ENCODE measurements around the gene TSC22D1.

TSC22D1 gene

GRCh38 chr13:44400736-44401135 is 175.4 kb downstream of the TSC22D1 start:
- no peak for DNase-seq

GRCh38 chr13:44399074-44399473 is 177.1 kb downstream of the TSC22D1 start:
- DNase-seq: peak; percentile 74

- DNase-seq: peak; percentile 42
These were observed 177.5 kb downstream of the TSC22D1 start for GRCh38 chr13:44398606-44399005.

- DNase-seq: no peak
These were observed 178.3 kb downstream of the TSC22D1 start for GRCh38 chr13:44397766-44398223.

GRCh38 chr13:44396701-44397580 is 179.2 kb downstream of the TSC22D1 start:
- no peak for DNase-seq

GRCh38 chr13:44395976-44396694 is 180.0 kb downstream of the TSC22D1 start:
- no peak for DNase-seq

- DNase-seq: no peak
These were observed 181.5 kb downstream of the TSC22D1 start for GRCh38 chr13:44394658-44395057.

- no peak for DNase-seq
These were observed 182.7 kb downstream of the TSC22D1 start for GRCh38 chr13:44393391-44393790.

- no peak for DNase-seq
These were observed 186.3 kb downstream of the TSC22D1 start for GRCh38 chr13:44389876-44390275.

GRCh38 chr13:44389060-44389666 is 187.0 kb downstream of the TSC22D1 start:
- no peak for DNase-seq

GRCh38 chr13:44388427-44389059 is 187.6 kb downstream of the TSC22D1 start:
- DNase-seq: no peak

- no peak for DNase-seq
These were observed 189.1 kb downstream of the TSC22D1 start for GRCh38 chr13:44386913-44387556.

- DNase-seq: no peak
These were observed 190.3 kb downstream of the TSC22D1 start for GRCh38 chr13:44385847-44386246.

GRCh38 chr13:44385401-44385800 is 190.7 kb downstream of the TSC22D1 start:
- no peak for DNase-seq

GRCh38 chr13:44384778-44385177 is 191.4 kb downstream of the TSC22D1 start:
- DNase-seq: no peak

- DNase-seq: no peak
These were observed 192.2 kb downstream of the TSC22D1 start for GRCh38 chr13:44383945-44384344.

GRCh38 chr13:44382635-44383145 is 193.4 kb downstream of the TSC22D1 start:
- no peak for DNase-seq
